ENCODE results near the gene SIRT2.

SIRT2 gene

GRCh38 chr19:38894968-38895367 is 4.5 kb downstream of the SIRT2 start:
- no peak for DNase-seq
- in situ Hi-C loops (cut with HindIII; ENCODE audit: low pct_ligation_motif_present, low sequenced_read_pairs), result no loop called here
- Histone ChIP-seq H3K36me3 (replicated peaks) (no peaks in the 10 kb centered on the region), H3K4me3 (ENCODE audit: low read depth, low read length) (no peak overlapping the region), H3K27ac (no peak overlapping the region), H3K27me3 (replicated peaks) (no peaks in the 10 kb centered on the region)
- no peak for TF ChIP-seq CTCF (IDR thresholded peaks at IDR 0.05; ENCODE audit: low read depth, low read length, missing control alignments)

- in situ Hi-C loops (cut with HindIII; ENCODE audit: low pct_ligation_motif_present, low sequenced_read_pairs), result no loop called here
These were observed 6.1 kb downstream of the SIRT2 start for GRCh38 chr19:38893341-38893771.

GRCh38 chr19:38892841-38893240 is 6.6 kb downstream of the SIRT2 start:
- H3K27me3 ChIP-seq (replicated peaks), result no peaks in the 10 kb centered on the region
- DNase-seq, result no peak
- peaks cover 14% of the 10 kb centered on the region for H3K36me3 ChIP-seq (replicated peaks)
- H3K4me3 ChIP-seq (ENCODE audit: low read depth, low read length), result no peak overlapping the region
- no peak for TF ChIP-seq CTCF (IDR thresholded peaks at IDR 0.05; ENCODE audit: low read depth, low read length, missing control alignments)
- in situ Hi-C loops (cut with HindIII; ENCODE audit: low pct_ligation_motif_present, low sequenced_read_pairs), result no loop called here
- H3K27ac ChIP-seq, result no peak overlapping the region

More at GRCh38 chr19:38893341-38893771, 6.1 kb downstream of the SIRT2 start:
- no peak for DNase-seq
- peaks cover 13% of the 10 kb centered on the region for H3K36me3 ChIP-seq (replicated peaks)
- H3K4me3 ChIP-seq (ENCODE audit: low read depth, low read length), result no peak overlapping the region
- no peak overlapping the region for H3K27ac ChIP-seq
- TF ChIP-seq CTCF (IDR thresholded peaks at IDR 0.05; ENCODE audit: low read depth, low read length, missing control alignments), result no peak
- H3K27me3 ChIP-seq (replicated peaks), result no peaks in the 10 kb centered on the region

GRCh38 chr19:38891771-38892170 is 7.6 kb downstream of the SIRT2 start:
- Histone ChIP-seq H3K4me3 (ENCODE audit: low read depth, low read length) (no peak overlapping the region), H3K27ac (no peak overlapping the region), H3K27me3 (replicated peaks) (no peaks in the 10 kb centered on the region), H3K36me3 (replicated peaks) (peaks cover 14% of the 10 kb centered on the region)
- no peak for DNase-seq
- no peak for TF ChIP-seq CTCF (IDR thresholded peaks at IDR 0.05; ENCODE audit: low read depth, low read length, missing control alignments)
- in situ Hi-C loops (cut with HindIII; ENCODE audit: low pct_ligation_motif_present, low sequenced_read_pairs), result no loop called here

GRCh38 chr19:38890686-38891085 is 8.7 kb downstream of the SIRT2 start:
- Histone ChIP-seq H3K36me3 (replicated peaks) (peaks cover 14% of the 10 kb centered on the region), H3K27me3 (replicated peaks) (no peaks in the 10 kb centered on the region), H3K4me3 (ENCODE audit: low read depth, low read length) (no peak overlapping the region), H3K27ac (no peak overlapping the region)
- DNase-seq, result no peak
- TF ChIP-seq CTCF (IDR thresholded peaks at IDR 0.05; ENCODE audit: low read depth, low read length, missing control alignments), result no peak
- in situ Hi-C loops (cut with HindIII; ENCODE audit: low pct_ligation_motif_present, low sequenced_read_pairs), result no loop called here

GRCh38 chr19:38889803-38890202 is 9.6 kb downstream of the SIRT2 start:
- Histone ChIP-seq H3K4me3 (ENCODE audit: low read depth, low read length) (no peak overlapping the region), H3K27me3 (replicated peaks) (no peaks in the 10 kb centered on the region), H3K27ac (no peak overlapping the region), H3K36me3 (replicated peaks) (peaks cover 14% of the 10 kb centered on the region)
- DNase-seq, result no peak
- in situ Hi-C loops (cut with HindIII; ENCODE audit: low pct_ligation_motif_present, low sequenced_read_pairs), result no loop called here
- TF ChIP-seq CTCF (IDR thresholded peaks at IDR 0.05; ENCODE audit: low read depth, low read length, missing control alignments), result no peak

All from brain microvascular endothelial cell (primary cell).